A172 (cell line): ENCODE measurements around the gene MTOR. TPM values are rescaled to one million over a fixed set of nuclear protein-coding genes. Genes with fewer than 3 reads are reported as not detected.
A peak's percentile ranks its signal among the peaks of the same experiment; 100 is the strongest.
"Not testable (repeated sequence)": the region's sequence is repeated elsewhere in the genome, so short reads cannot be mapped to it uniquely, and the experiment has no call there.

Experiments
- DNase-seq: peaks from one replicate; pipeline ENCODE4 v3.0.0-alpha.2; 2015; ENCODE audit warnings: low spot score
- total RNA-seq: library from RNA; depleted of rRNA; stranded (reverse); fragments of >200 nt; shearing (Covaris generic); gene quantifications from 2 replicates; pipeline ENCODE4 v1.2.3, GENCODE V29; 2014

MTOR gene
- total RNA-seq, 1 experiment from 2014 or later = 27.7 TPM

- peak; percentile 90 for DNase-seq
Measured at GRCh38 chr1:11180342-11180744, 82.0 kb downstream of the MTOR start.

- not testable (repeated sequence) for DNase-seq
Measured at GRCh38 chr1:11179749-11180148, 82.6 kb downstream of the MTOR start.

- no peak for DNase-seq
Measured at GRCh38 chr1:11179125-11179524, 83.2 kb downstream of the MTOR start.

- peak; percentile 84 for DNase-seq
Measured at GRCh38 chr1:11178021-11179015, 84.0 kb downstream of the MTOR start.

DNA sequence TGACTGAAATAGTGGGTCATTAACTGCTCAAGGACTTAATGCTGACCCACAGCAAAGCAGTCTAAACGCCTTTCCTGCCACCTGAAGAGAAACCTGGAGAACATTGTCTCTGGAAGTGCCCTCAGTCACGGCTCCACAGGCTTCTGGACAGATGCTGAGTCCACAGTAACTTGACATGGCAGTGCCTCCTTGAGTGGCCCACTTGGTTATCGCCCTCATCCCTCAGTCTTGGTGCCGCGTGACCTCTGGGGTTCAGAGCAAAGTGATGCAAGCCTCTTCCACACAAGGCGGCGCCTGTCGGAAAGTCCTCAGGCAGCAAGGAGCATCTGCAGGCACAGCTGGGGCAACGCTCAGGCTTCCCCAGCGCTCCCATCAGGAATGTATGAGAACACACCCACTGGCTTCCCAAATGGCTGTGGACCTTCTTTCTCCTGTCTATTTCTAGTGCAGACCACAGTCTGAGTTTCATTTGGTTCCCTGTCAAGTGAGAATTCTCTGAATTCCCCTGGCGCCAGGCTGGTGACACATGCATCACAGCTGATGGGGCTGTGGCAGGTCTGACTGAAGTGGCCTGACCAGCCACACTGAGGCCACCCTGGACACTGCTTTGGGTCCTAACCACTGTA lies 86.2 kb downstream of the MTOR start:
- DNase-seq = peak; percentile 79

- DNase-seq = no peak
Measured at GRCh38 chr1:11175461-11175860, 86.9 kb downstream of the MTOR start.

- no peak for DNase-seq
Measured at GRCh38 chr1:11174261-11174942, 87.9 kb downstream of the MTOR start.

DNA sequence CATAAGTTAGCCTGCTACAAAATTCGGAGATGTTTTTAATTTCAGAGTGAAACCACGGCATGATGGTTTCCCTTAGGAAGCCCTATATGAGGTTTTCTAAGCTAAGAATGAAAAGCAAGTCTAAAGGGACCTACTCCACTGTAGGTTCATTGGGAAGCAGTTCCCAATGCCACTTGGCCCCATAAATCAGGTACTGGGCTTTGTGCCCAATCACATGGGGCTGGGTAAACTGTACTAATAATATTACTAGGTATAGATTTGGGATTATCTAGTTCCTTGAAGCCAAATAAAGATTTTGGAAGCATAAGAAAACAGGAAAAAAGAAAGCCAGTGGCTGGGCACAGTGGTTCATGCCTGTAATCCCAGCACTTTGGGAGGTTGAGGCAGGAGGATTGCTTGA lies 92.2 kb downstream of the MTOR start:
- no peak for DNase-seq

DNA sequence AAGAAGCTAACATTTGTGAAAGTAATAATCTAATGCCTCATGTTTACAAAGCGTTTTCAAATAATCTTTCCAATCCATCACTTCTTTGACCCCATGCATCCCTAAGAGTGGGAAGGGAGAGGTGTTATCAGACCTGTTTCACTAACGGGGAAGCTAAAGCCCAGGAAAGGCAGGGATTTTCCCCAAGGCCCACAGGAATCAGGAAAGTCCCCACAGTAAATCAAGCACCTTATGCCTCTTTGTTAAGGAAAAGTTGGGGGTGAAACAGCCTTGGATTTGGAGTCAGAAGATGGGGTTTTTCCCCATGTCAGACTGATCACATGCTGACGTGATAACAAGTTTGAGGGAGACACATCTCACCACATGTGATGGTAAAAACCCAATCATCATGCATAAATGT lies 93.1 kb downstream of the MTOR start:
- peak; percentile 51 for DNase-seq

DNA sequence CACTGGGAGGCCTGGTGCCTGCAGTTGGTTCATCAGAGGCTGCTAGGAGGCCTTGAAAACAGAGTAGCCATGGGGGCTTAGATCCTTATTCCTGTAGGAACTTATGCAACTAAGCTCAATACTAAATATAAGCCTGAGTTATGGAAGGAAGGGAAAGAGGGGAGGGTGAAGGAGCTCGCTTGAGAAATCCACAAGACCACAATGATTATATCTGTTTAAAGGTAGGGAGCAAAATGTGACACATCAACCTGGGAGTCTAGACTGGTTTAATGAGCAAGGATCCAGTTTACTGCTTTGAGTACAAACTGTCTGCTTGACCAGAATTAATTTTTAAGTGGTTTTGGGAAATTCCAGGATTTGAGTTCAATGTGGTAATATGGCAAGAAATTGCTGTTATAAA lies 93.6 kb downstream of the MTOR start:
- DNase-seq = peak; percentile 36

DNA sequence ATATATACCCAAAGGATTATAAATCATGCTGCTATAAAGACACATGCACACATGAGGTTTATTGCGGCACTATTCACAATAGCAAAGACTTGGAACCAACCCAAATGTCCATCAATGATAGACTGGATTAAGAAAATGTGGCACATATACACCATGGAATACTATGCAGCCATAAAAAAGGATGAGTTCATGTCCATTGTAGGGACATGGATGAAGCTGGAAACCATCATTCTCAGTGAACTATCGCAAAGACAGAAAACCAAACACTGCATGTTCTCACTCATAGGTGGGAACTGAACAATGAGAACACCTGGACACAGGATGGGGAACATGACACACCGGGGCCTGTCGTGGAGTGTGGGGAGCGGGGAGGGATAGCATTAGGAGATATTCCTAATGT lies 95.6 kb downstream of the MTOR start:
- not testable (repeated sequence) for DNase-seq

GRCh38 chr1:11162752-11163151 lies 99.6 kb downstream of the MTOR start:
- DNase-seq = not testable (repeated sequence)

DNA sequence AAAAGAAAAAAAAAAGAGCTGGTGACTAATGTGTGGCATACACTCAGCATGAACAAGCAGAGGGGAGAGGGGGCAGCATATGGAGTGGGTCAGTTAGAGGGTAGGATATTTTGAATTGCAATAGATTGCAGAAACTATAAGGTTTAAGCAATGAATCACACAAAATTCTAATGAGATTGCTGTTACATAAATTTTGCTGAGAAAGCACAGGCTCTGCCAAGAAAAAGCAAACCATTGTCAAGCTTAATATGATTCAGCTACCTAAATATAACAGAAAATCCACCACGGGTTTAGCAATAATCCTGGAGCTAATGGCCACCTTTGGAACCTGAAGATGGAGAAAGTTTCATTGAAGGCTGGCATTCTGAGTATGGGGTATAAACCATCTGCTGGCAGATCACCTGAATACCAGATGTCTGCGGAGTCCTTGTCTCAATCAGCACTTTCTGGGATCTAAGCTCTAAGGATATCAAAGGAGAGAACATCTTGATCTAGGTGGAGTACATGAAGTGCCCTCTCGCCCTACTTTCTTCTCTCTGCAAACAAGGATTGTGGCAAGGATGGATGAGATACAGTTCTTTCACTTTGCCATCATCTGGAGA lies 103.5 kb downstream of the MTOR start:
- peak; percentile 84 for DNase-seq

DNA sequence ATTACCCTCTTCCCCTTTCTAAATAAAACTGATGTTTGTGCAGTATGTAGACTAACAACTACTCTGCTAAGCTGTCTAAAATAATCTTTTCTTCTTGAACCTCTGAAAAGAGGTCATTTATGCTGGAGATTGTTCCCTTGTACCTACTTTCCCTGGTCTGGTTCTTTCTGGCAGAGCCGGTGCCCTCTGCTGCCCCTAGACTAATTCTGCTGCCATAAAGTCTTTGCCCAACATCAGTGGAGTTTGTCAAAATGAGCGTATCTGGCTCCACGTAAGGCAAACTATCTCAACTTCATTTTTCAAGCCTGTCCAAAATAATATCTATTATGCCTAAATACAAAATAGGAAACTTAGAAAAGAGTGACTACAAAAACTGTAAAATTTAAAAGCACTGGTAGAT lies 104.1 kb downstream of the MTOR start:
- no peak for DNase-seq

- no peak for DNase-seq
Measured at GRCh38 chr1:11157867-11158266, 104.5 kb downstream of the MTOR start.

GRCh38 chr1:11157394-11157793 lies 105.0 kb downstream of the MTOR start:
- DNase-seq = no peak

- no peak for DNase-seq
Measured at GRCh38 chr1:11156963-11157362, 105.4 kb downstream of the MTOR start.

- no peak for DNase-seq
Measured at GRCh38 chr1:11156441-11156840, 105.9 kb downstream of the MTOR start.

- no peak for DNase-seq
Measured at GRCh38 chr1:11153184-11153583, 109.2 kb downstream of the MTOR start.

DNA sequence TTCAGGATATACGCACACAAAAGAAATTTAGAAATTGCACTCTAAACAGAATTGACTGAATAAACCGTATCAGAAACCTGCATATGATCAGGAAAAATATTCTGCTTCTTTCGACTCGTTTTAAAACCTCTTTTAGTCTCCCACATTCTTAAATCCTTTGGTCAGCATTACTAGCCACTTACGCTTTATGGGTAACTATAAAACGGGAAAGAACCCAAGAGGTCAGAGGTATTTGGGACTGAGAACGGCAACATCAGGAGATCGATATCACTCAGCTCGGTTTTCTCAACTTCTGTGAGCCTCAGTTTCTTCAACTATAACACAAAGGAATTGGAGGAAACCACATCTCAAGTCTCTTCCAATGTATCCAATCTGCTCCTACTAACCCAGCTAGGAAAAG lies 109.6 kb downstream of the MTOR start:
- DNase-seq = no peak

DNA sequence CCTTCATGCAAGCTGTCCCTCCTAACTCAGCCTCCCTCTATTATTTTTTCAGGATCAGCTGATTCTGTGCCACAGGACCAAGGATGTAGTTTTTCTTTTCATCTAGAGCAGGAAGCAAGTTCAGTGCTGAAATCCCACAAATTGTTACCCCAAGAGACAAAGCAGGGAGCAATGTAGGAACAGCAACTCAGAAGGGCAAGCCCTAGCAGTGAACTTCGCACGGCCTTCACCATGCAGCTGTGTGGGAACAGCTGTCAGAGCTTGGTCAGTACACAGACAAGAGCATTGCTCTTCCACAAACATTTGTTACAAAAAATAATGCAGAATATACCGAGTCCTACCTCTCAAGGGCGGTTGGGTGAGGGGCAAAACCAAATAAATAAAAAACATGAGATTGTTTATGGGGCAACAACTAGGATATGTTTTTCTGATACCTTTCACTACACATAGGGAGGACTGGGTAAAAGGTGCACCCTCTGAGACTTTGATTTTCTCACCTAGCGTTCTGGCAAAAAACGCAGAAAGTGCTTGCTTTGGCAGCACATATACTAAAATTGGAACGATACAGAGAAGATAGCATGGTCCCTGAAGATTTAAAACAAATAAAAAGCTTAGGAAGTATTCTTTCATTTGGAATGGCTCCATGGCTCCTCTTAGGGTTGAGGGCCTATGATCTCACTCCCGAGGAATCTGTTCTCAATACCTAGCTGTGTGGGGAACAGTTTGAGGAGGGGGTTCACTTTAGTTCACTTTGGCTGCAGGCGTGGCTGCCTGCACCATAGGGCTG lies 110.3 kb downstream of the MTOR start:
- DNase-seq = no peak
